Measurements from ENCODE around the gene AMER2.

GRCh38 chr13:25143706-25144105 is 28.4 kb downstream of the AMER2 start:
- TF ChIP-seq CTCF (IDR thresholded peaks at IDR 0.05 in 2 of 3, conservative IDR thresholded peaks at IDR 0.05 in 1 of 3; ENCODE audit: insufficient read depth in 2 of 3, low read depth in 1 of 3, low read length in 3 of 3), result no peak
- no peak for TF ChIP-seq NFE2 (IDR thresholded peaks at IDR 0.05; ENCODE audit: low read depth)
- TF ChIP-seq YY1 (IDR thresholded peaks at IDR 0.05; ENCODE audit: borderline replicate concordance in 1 of 3, control insufficient read depth in 1 of 3, extremely low read depth in 1 of 3, insufficient read depth in 3 of 3, insufficient read length in 1 of 3, insufficient replicate concordance in 2 of 3, low read depth in 1 of 3, low read length in 2 of 3), result no peak
- TF ChIP-seq EP300 (IDR thresholded peaks at IDR 0.05; ENCODE audit: low read length), result no peak
- no peak for TF ChIP-seq USF2 (CRISPR knock-in tag; IDR thresholded peaks at IDR 0.05)
- no peak for TF ChIP-seq ZBTB9 (CRISPR knock-in tag; IDR thresholded peaks at IDR 0.05)
- no peak for TF ChIP-seq MAFF (IDR thresholded peaks at IDR 0.05; ENCODE audit: low read length)
- TF ChIP-seq ZNF146 (CRISPR knock-in tag; IDR thresholded peaks at IDR 0.05; ENCODE audit: unreplicated experiment), result no peak
- no peak for TF ChIP-seq FOS (IDR thresholded peaks at IDR 0.05; ENCODE audit: extremely low read depth, insufficient read length)
- no peak for TF ChIP-seq SMAD1 (IDR thresholded peaks at IDR 0.05; ENCODE audit: low read depth, low read length, partially characterized antibody)
- TF ChIP-seq KAT2B (IDR thresholded peaks at IDR 0.05; ENCODE audit: low read depth, low read length), result no peak
- no peak for TF ChIP-seq CREB5 (CRISPR knock-in tag; IDR thresholded peaks at IDR 0.05)
- no peak for TF ChIP-seq JUND (IDR thresholded peaks at IDR 0.05; ENCODE audit: borderline replicate concordance, low read depth, low read length)
- no peak for TF ChIP-seq JUND (tag; IDR thresholded peaks at IDR 0.05; ENCODE audit: borderline replicate concordance, low read depth, low read length)
- no peak for TF ChIP-seq ZNF583 (CRISPR knock-in tag; IDR thresholded peaks at IDR 0.05)

All from K562 (cell line).